ENCODE data around the gene UBE2J2. TPM values are rescaled to one million over a fixed set of nuclear protein-coding genes. Genes with fewer than 3 reads are reported as not detected.

The UBE2J2 gene
- total RNA-seq, 1 experiment from 2014 or later = 121 TPM

- in situ Hi-C loops (cut with HindIII; ENCODE audit: low pct_unique_long_range_greater_than_20kb, low sequenced_read_pairs) = no loop called here
- DNase-seq (ENCODE audit: low read depth) = no peak
These were observed 35.6 kb downstream of the UBE2J2 start for GRCh38 chr1:1237874-1238701.

GRCh38 chr1:1236945-1237873, 36.4 kb downstream of the UBE2J2 start:
- DNase-seq (ENCODE audit: low read depth) = no peak
- in situ Hi-C loops (cut with HindIII; ENCODE audit: low pct_unique_long_range_greater_than_20kb, low sequenced_read_pairs) = no loop called here

GRCh38 chr1:1236176-1236763, 37.4 kb downstream of the UBE2J2 start:
- in situ Hi-C loops (cut with HindIII; ENCODE audit: low pct_unique_long_range_greater_than_20kb, low sequenced_read_pairs) = no loop called here
- DNase-seq (ENCODE audit: low read depth) = no peak

- in situ Hi-C loops (cut with HindIII; ENCODE audit: low pct_unique_long_range_greater_than_20kb, low sequenced_read_pairs) = no loop called here
- DNase-seq (ENCODE audit: low read depth) = no peak
These were observed 38.5 kb downstream of the UBE2J2 start for GRCh38 chr1:1235016-1235744.

- in situ Hi-C loops (cut with HindIII; ENCODE audit: low pct_unique_long_range_greater_than_20kb, low sequenced_read_pairs) = no loop called here
- DNase-seq (ENCODE audit: low read depth) = no peak
These were observed 39.4 kb downstream of the UBE2J2 start for GRCh38 chr1:1234180-1234808.

GRCh38 chr1:1233567-1233892, 40.1 kb downstream of the UBE2J2 start:
- in situ Hi-C loops (cut with HindIII; ENCODE audit: low pct_unique_long_range_greater_than_20kb, low sequenced_read_pairs) = no loop called here
- no peak for DNase-seq (ENCODE audit: low read depth)

DNA sequence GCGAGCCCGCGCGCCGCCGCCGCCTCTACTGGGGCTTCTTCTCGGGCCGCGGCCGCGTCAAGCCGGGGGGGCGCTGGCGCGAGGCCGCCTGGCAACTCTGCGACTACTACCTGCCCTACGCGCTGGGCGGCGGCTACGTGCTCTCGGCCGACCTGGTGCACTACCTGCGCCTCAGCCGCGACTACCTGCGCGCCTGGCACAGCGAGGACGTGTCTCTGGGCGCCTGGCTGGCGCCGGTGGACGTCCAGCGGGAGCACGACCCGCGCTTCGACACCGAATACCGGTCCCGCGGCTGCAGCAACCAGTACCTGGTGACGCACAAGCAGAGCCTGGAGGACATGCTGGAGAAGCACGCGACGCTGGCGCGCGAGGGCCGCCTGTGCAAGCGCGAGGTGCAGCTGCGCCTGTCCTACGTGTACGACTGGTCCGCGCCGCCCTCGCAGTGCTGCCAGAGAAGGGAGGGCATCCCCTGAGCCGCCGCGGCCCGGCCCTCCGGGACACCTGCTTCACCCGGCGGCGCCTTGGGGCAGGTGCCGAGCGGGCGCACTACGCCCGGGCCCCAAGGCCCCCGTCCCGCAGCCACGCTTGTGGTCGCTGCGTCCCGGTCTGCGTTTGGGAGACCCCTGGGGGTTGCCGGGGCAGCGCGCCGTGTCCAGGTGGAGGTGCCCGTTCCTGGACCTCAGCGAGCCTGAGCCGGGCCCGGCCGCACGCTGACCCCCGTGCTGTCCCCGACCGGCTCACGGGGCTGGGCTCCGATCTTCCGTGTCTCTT, 40.7 kb downstream of the UBE2J2 start:
- in situ Hi-C loops (cut with HindIII; ENCODE audit: low pct_unique_long_range_greater_than_20kb, low sequenced_read_pairs) = no loop called here
- no peak for DNase-seq (ENCODE audit: low read depth)

GRCh38 chr1:1232208-1232795, 41.4 kb downstream of the UBE2J2 start, which contains the start of gene B3GALT6:
Gene B3GALT6, plus strand, starts transcription at chr1:1232237. Its CDS starts 42 bp downstream, at chr1:1232279.
- in situ Hi-C loops (cut with HindIII; ENCODE audit: low pct_unique_long_range_greater_than_20kb, low sequenced_read_pairs) = no loop called here
- DNase-seq (ENCODE audit: low read depth) = no peak

DNA sequence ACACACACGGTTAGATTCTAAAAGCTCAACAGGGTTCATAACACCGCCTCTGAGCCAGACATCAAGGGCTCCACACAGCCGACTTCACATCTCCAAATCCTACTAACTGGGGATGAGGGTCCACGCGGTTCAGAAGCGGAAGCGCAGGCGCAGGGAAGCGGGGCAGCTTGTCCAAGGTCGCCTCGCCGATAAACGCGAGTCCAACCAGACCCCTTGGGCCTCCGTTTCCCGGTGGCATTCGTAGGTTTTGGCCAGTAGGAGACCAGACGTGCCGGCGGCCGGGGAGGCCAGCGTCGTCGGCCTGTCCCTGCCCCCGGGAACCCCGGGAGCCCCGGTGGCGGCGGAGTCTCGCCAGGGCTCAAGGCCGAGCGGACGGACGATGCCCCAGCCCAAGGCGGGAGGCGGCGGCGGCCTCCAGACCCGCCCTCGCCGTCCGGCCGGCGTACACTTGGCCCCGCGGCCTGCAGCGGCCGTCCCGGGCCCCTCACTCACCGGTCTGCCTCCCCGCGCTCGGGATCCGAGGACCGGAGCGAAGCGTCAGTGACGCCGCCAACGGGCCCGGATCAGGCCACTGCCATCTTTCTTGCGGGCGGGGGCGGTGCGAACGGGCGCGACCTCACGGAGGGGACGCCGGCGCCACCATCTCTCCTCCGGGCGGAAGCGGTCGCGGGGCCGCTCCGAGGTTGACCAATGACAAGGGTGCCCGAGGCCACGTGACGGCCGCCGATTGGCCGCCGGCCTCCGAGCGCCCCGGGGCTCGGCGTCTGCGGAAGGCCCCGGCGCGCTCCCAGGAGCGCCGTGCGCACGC, 42.0 kb downstream of the UBE2J2 start, which contains the start of gene SDF4:
Gene SDF4 (minus strand): TSS at position 602 of the 808 bp plus-strand sequence. CDS start 3,229 bp downstream, outside the sequence.
- peak; percentile 93 for DNase-seq (ENCODE audit: low read depth)
- in situ Hi-C loops (cut with HindIII; ENCODE audit: low pct_unique_long_range_greater_than_20kb, low sequenced_read_pairs) = no loop called here

DNA sequence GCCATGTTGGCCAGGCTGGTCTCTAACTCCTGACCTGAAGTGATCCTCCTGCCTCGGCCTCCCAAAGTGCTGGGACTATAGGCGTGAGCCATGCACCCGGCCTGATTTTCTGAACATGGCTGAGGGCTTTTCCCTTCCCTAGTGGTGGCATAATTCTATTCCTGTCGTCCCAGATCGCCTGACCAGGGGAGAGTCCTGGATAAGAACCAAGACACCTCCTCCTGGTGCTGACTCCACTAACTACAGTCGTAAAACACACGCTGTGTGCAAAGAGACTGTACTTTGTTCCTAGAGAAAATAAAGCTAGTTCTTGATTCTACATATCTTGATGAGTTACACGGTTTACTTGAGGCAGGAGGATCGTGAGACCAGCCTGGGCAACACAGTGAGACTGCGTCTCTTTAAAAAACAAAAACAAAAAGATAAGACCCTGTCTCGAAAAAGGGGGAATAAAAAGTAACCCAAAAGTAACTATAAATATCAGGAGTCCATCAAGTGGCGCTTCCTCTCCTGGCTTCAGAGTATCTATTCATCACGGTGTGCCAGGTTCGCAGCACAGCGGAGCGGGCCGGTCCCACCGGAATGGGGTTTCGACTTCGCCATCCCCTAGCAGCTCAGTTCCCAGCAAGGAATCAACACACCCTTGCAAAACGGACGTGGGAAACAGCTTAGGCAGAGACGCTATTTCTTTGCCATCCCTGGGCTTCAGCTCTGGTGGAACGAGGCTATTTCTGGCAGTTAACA, 42.8 kb downstream of the UBE2J2 start:
- peak; percentile 43 for DNase-seq (ENCODE audit: low read depth)
- in situ Hi-C loops (cut with HindIII; ENCODE audit: low pct_unique_long_range_greater_than_20kb, low sequenced_read_pairs) = no loop called here

DNA sequence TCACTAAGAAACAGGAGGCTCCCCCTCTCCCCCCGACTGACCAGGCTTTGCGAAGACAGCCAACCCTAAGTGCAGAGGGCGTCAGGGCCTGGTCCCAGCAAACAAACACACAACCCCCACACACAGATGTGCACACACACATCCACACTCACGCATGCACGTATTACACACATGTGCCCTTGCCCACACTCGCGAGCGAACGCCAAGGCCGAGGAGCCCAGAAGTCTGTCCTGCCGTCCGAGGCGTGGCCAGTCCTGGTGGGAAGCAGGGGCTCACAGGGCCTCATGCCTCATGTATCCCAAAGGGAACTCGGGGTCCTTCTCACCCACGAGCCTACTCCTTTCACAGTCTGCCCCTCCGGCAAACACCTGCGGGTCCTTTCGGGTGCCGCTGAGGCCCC, 43.9 kb downstream of the UBE2J2 start:
- in situ Hi-C loops (cut with HindIII; ENCODE audit: low pct_unique_long_range_greater_than_20kb, low sequenced_read_pairs) = no loop called here
- DNase-seq (ENCODE audit: low read depth) = no peak

DNA sequence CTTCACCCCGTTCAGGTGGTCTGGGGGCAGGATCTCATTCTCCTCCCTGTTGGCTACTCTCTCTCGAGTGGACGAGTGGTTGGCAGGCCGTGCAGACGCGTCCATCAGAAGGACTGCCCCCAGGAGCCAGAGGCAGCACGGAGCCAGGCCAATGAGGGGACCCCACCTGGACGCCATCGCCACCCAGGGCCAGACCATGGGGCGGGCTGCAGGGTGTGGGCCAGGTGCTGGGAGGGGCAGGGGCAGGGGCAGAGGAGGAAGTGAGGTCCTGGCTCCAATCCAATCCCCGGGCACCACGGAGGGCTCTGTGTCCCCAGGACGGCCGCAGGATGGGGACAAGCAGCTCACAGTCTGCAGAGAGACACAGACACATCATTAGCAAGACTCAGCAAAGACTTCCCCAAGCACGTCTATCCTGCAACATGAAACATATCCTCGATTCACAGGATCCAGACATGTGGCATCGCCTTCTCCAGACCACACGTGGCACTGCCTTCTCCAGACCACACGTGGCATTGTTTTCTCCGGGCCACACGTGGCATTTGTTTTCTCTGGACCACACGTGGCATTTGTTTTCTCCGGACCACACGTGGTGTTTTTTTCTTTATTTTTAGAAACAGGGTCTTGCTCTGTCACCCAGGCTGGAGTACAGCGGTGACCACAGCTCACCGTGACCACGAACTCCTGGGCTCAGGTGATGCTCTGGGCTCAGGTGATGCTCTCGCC, 44.9 kb downstream of the UBE2J2 start:
- no peak for DNase-seq (ENCODE audit: low read depth)
- in situ Hi-C loops (cut with HindIII; ENCODE audit: low pct_unique_long_range_greater_than_20kb, low sequenced_read_pairs) = no loop called here

- DNase-seq (ENCODE audit: low read depth) = no peak
- in situ Hi-C loops (cut with HindIII; ENCODE audit: low pct_unique_long_range_greater_than_20kb, low sequenced_read_pairs) = no loop called here
These were observed 45.5 kb downstream of the UBE2J2 start for GRCh38 chr1:1228187-1228586.

GRCh38 chr1:1227386-1227785, 46.3 kb downstream of the UBE2J2 start:
- no peak for DNase-seq (ENCODE audit: low read depth)
- in situ Hi-C loops (cut with HindIII; ENCODE audit: low pct_unique_long_range_greater_than_20kb, low sequenced_read_pairs) = no loop called here

Measured in Caki2 (cell line).